Peyer's patch (tissue), 4 donors: Measurements from ENCODE around the gene VPS25. TPM values are rescaled to one million over a fixed set of nuclear protein-coding genes. Genes with fewer than 3 reads are reported as not detected.

Experiments
- DNase-seq, 3 donors: peaks; one replicate each; pipeline ENCODE4 v3.0.0-alpha.2; 2017 to 2019
- H3K27ac ChIP-seq, 4 donors: fragments of 200-600 bp; sonication (generic); one replicate each; pipeline ENCODE4 v1.5.1; 2016 to 2019
- H3K27me3 ChIP-seq, 2 donors: fragments of 200-600 bp; sonication (generic); one replicate each; pipeline ENCODE4 v1.5.1; 2019
- H3K36me3 ChIP-seq, 3 donors: fragments of 200-600 bp; sonication (generic); one replicate each; pipeline ENCODE4 v1.5.1; 2016 to 2019
- H3K4me1 ChIP-seq, 4 donors: fragments of 200-600 bp; sonication (generic); one replicate each; pipeline ENCODE4 v1.5.1; 2016 to 2019
- H3K4me3 ChIP-seq, 4 donors: fragments of 200-600 bp; sonication (generic); 1 replicate in 3 of 4; 2 replicates in 1 of 4; pipeline ENCODE4 v1.5.1; 2016 to 2019; ENCODE audit warnings: mild to moderate bottlenecking in 1 of 4
- H3K9me3 ChIP-seq, 4 donors: fragments of 200-600 bp; sonication (generic); one replicate each; pipeline ENCODE4 v1.5.1; 2016 to 2019; ENCODE audit warnings: mild to moderate bottlenecking in 1 of 4
- CTCF ChIP-seq, 6 experiments: fragments of 450-650 bp in 4 of 6; fragments of 200-600 bp in 2 of 6; sonication (generic) in 1 of 6; IDR thresholded peaks; one replicate each; pipeline ENCODE4 v1.5.1; 2017 to 2019; ENCODE audit warnings: antibody characterized with exemption in 6 of 6, mild to moderate bottlenecking in 3 of 6, moderate library complexity in 1 of 6
- POLR2A ChIP-seq, 2 donors: fragments of 450-650 bp; IDR thresholded peaks; one replicate each; pipeline ENCODE4 v1.5.1; 2017; ENCODE audit warnings: antibody characterized with exemption in 2 of 2, mild to moderate bottlenecking in 2 of 2, moderate library complexity in 2 of 2
- small RNA-seq, 2 donors: library from RNA; depleted of rRNA; stranded (forward); fragments of <200 nt; gene quantifications; one replicate each; pipeline ENCODE3, GENCODE V24; 2016
- total RNA-seq, 4 donors: library from RNA; depleted of rRNA; stranded (reverse); fragments of >200 nt; gene quantifications; one replicate each; pipeline ENCODE4 v1.1.0, GENCODE V29; 2016

VPS25 gene
- total RNA-seq, 4 donors from 2014 or later: 34.7 to 82.1 (median 67.5) TPM

DNA sequence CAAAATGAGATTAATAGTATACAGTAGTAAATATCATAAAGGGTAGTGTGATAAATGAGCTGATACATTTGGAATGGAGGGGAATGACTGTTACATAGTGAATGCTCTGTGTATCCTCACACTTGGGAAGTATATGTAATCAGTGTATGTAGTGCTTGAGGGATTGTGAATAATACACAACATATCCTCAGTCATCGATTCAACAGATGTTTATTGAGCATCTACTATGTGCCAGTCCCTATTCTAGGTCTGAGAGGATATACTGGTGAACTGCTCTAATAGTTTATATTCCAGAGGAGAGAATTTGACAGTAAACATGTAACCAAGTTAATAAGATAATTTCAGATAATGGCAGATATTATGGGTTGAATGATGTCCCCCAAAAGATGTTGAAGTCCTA, 54.2 kb downstream of the VPS25 start:
- Histone ChIP-seq H3K27ac (no peak overlapping the region), H3K4me1 (peaks cover 0 to 14% (median 9%) of the 10 kb centered on the region in 4 donors), H3K27me3 (no peaks in the 10 kb centered on the region), H3K9me3 (no peaks in the 10 kb centered on the region), H3K36me3 (no peaks in the 10 kb centered on the region), H3K4me3 (no peak overlapping the region)
- TF ChIP-seq CTCF (IDR thresholded peaks at IDR 0.05) (no peak), POLR2A (IDR thresholded peaks at IDR 0.05) (no peak)
- no peak for DNase-seq

Small RNA genes within 50 kb of the gene (small RNA-seq; reads per million reads assigned to genes)
- 0 reads per million in 2 donors for gene HMGN2P15
- 0 reads per million in 2 donors for gene MIR6781

Other genes starting within 250 kb of the VPS25 start
- gene NAGLU, start 237.2 kb upstream of the VPS25 start, total RNA-seq: 10 to 100 TPM; 12.4 to 79.2 (median 62.7) TPM
- 1 to 10 TPM in 2 of 4 donors, under 1 TPM in 1, not detected in 1; 0.94 to 3.9 (median 1.7) TPM for gene HSD17B1, start 220.5 kb upstream of the VPS25 start, total RNA-seq
- gene COASY, start 211.3 kb upstream of the VPS25 start, total RNA-seq: 10 to 100 TPM; 42.1 to 95.4 (median 80.2) TPM
- gene MLX, start 206.3 kb upstream of the VPS25 start, total RNA-seq: 100 to 1,000 TPM in 3 of 4 donors, 10 to 100 TPM in 1; 65.2 to 180 (median 133) TPM
- gene PSMC3IP, start 195.7 kb upstream of the VPS25 start, total RNA-seq: 1 to 10 TPM in 2 of 4 donors, not detected in 2; 1.2 to 1.5 TPM
- gene RETREG3, start 164.1 kb upstream of the VPS25 start, total RNA-seq: 10 to 100 TPM; 31.4 to 66.6 (median 55.8) TPM
- gene TUBG1, start 163.8 kb upstream of the VPS25 start, total RNA-seq: 10 to 100 TPM; 19.8 to 64.4 (median 37.9) TPM
- gene TUBG2, start 114.2 kb upstream of the VPS25 start, total RNA-seq: 10 to 100 TPM in 3 of 4 donors, 1 to 10 TPM in 1; 5.6 to 79.2 (median 16.6) TPM
- 10 to 100 TPM in 2 of 4 donors, 1 to 10 TPM in 2; 3.5 to 14.0 (median 10.8) TPM for gene PLEKHH3, start 96.5 kb upstream of the VPS25 start, total RNA-seq
- gene CCR10, start 91.6 kb upstream of the VPS25 start, total RNA-seq: 1 to 10 TPM in 1 of 4 donors, under 1 TPM in 1, not detected in 2; 0.40 to 2.8 TPM
- 1 to 10 TPM in 3 of 4 donors, under 1 TPM in 1; 0.35 to 5.0 (median 1.3) TPM for gene CNTNAP1, start 90.9 kb upstream of the VPS25 start, total RNA-seq
- 100 to 1,000 TPM in 1 of 4 donors, 10 to 100 TPM in 3; 33.5 to 120 (median 64.4) TPM for gene EZH1, start 28.4 kb upstream of the VPS25 start, total RNA-seq
- gene RAMP2, start 12.2 kb upstream of the VPS25 start, total RNA-seq: 1 to 10 TPM; 2.3 to 9.9 (median 4.3) TPM
- 10 to 100 TPM in 3 of 4 donors, 1 to 10 TPM in 1; 7.2 to 56.0 (median 28.7) TPM for gene WNK4, start 7.2 kb downstream of the VPS25 start, total RNA-seq
- gene COA3, start 25.3 kb downstream of the VPS25 start, total RNA-seq: 100 to 1,000 TPM in 3 of 4 donors, 10 to 100 TPM in 1; 68.5 to 156 (median 139) TPM
- gene CNTD1, start 25.4 kb downstream of the VPS25 start, total RNA-seq: not detected
- gene BECN1, start 50.8 kb downstream of the VPS25 start, total RNA-seq: 100 to 1,000 TPM in 3 of 4 donors, 10 to 100 TPM in 1; 81.6 to 171 (median 122) TPM
- 10 to 100 TPM; 45.6 to 75.9 (median 59.8) TPM for gene PSME3, start 59.9 kb downstream of the VPS25 start, total RNA-seq
- gene AOC2, start 71.1 kb downstream of the VPS25 start, total RNA-seq: 1 to 10 TPM in 2 of 4 donors, under 1 TPM in 1, not detected in 1; 0.70 to 2.3 (median 1.6) TPM
- gene AOC3, start 77.8 kb downstream of the VPS25 start, total RNA-seq: 10 to 100 TPM in 1 of 4 donors, 1 to 10 TPM in 3; 3.3 to 11.4 (median 7.0) TPM
- 10 to 100 TPM in 3 of 4 donors, 1 to 10 TPM in 1; 2.5 to 97.8 (median 66.0) TPM for gene G6PC1, start 127.3 kb downstream of the VPS25 start, total RNA-seq
- 10 to 100 TPM; 12.6 to 33.5 (median 26.5) TPM for gene AARSD1, start 191.0 kb downstream of the VPS25 start, total RNA-seq
- gene PTGES3L, start 206.6 kb downstream of the VPS25 start, total RNA-seq: 1 to 10 TPM in 3 of 4 donors, not detected in 1; 1.6 to 6.9 (median 5.5) TPM
- gene RUNDC1, start 207.1 kb downstream of the VPS25 start, total RNA-seq: 10 to 100 TPM; 17.2 to 37.3 (median 26.9) TPM
- 1,000 to 10,000 TPM in 1 of 4 donors, 100 to 1,000 TPM in 3; 331 to 1,066 (median 442) TPM for gene RPL27, start 225.0 kb downstream of the VPS25 start, total RNA-seq
- 10 to 100 TPM; 60.1 to 85.8 (median 73.4) TPM for gene IFI35, start 233.3 kb downstream of the VPS25 start, total RNA-seq
- gene VAT1, start 248.9 kb downstream of the VPS25 start, total RNA-seq: 10 to 100 TPM; 52.8 to 97.8 (median 71.5) TPM